Measurements from ENCODE around the gene RGS4.

DNA sequence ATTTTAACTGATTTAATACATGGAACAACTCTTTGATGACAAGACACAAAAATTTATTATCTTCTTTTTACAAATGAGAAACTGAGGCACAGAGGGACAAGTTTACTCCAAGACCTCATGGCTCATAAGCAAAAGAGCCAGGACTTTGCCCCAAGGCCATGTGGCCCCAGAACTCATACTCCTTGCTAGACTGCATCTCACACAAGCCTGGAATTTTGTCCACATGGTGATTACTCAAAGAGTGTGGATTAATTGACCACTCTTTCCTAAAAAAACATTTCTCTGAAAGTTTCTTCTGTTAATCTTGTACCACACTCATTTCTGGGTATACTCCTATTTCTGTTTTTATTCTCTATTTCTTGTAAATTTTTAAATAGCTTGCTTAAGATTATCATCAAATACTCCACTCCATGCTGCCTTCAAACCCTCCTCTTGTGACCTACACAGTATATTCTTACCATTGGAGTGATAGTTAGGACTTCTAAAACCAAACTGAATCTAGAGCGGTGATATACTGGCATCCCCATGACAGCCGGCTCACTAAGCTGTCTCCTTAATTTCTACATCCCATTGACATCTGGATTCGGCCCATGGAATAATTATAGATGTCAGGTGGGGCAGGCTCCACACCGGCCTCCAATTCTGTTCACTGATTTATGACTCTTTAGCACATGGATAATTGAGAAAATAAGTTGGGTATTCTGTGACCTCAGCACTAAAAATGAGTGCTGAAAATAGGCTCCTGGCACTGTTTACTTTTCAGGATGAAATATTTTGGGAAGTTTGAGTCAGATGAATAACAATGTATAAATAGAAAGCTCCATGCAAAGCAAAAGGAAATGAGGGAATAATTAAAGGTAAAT is 16.1 kb downstream of the RGS4 start:
- no peak for TF ChIP-seq TAF1 (IDR thresholded peaks at IDR 0.05; ENCODE audit: low read depth, low read length)
- TF ChIP-seq POU2F2 (IDR thresholded peaks at IDR 0.05; ENCODE audit: low read depth, low read length), result no peak
- no peak for TF ChIP-seq POLR2A (IDR thresholded peaks at IDR 0.05; ENCODE audit: low read depth, low read length)
- TF ChIP-seq POLR2AphosphoS5 (IDR thresholded peaks at IDR 0.05; ENCODE audit: low read depth, low read length), result no peak
- TF ChIP-seq SPI1 (IDR thresholded peaks at IDR 0.05; ENCODE audit: low read depth, low read length), result no peak
- no peak for TF ChIP-seq PAX5 (IDR thresholded peaks at IDR 0.05; ENCODE audit: insufficient read depth, low read length, severe bottlenecking)
